Left ventricle myocardium inferior (tissue), 1 donor: ENCODE data around the gene PCNX2. TPM values are rescaled to one million over a fixed set of nuclear protein-coding genes. Genes with fewer than 3 reads are reported as not detected.

Source experiments
- DNase-seq: peaks from one replicate; pipeline ENCODE4 v3.0.0-alpha.2; 2020
- H3K27ac ChIP-seq: fragments of 200-600 bp; replicated peaks from 2 replicates; pipeline ENCODE4 v1.8.0; 2021
- H3K27me3 ChIP-seq: fragments of 200-600 bp; 2 replicates; pipeline ENCODE4 v1.8.0; 2021; ENCODE audit warnings: low read depth
- H3K36me3 ChIP-seq: fragments of 200-600 bp; 2 replicates; pipeline ENCODE4 v1.8.0; 2021
- H3K4me1 ChIP-seq: fragments of 200-600 bp; 2 replicates; pipeline ENCODE4 v1.8.0; 2021
- H3K4me3 ChIP-seq: fragments of 200-600 bp; 2 replicates; pipeline ENCODE4 v1.8.0; 2021; ENCODE audit warnings: mild to moderate bottlenecking, moderate library complexity
- H3K9me3 ChIP-seq: fragments of 200-600 bp; replicated peaks from 2 replicates; pipeline ENCODE4 v1.8.0; 2021
- intact Hi-C: fragments of 100-400 bp; cut with micrococcal nuclease; formaldehyde crosslinking; loops from one replicate; pipeline ENCODE4 v1.11.0; 2022
- total RNA-seq: library from RNA; stranded (reverse); fragmentation: NEBNext Ultra II Directional; extraction: Animal tissue kit (Norgen Biotek cat#: 25700); gene quantifications from one replicate; pipeline ENCODE4 v1.2.1, GENCODE V29; 2021
- TF ChIP-seq, protein P1 (sequence below): fragments of 200-600 bp; IDR thresholded peaks from 2 replicates; pipeline ENCODE4 v1.8.0; 2021; ENCODE audit warnings: antibody characterized with exemption, mild to moderate bottlenecking, borderline replicate concordance
- donor health status: DM: no; HTN: yes; CAD: no; lungs with severe emphysema.

Gene PCNX2
- total RNA-seq, 1 donor from 2014 or later: 0.82 TPM

DNA sequence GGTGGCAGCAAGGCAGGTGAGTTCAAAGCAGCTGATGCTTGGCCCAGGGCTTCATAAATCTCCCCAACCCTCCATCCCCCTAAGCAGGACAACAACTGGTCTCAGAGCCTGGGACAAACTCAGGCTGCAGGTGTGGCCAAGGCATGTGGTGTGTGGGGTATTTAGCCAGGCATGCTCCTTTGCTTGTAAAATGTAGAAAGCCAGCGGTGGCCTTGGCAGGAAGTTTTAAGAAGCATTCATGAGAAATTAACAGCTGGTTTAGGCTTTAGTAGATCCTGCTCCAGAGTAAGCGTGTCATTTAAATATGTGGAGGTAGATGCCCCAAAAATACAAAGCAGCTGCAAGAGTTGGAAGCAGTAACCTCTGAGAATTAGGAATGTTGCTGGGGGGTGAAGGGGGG is 300.3 kb downstream of the PCNX2 start:
- TF ChIP-seq, protein P1, sequence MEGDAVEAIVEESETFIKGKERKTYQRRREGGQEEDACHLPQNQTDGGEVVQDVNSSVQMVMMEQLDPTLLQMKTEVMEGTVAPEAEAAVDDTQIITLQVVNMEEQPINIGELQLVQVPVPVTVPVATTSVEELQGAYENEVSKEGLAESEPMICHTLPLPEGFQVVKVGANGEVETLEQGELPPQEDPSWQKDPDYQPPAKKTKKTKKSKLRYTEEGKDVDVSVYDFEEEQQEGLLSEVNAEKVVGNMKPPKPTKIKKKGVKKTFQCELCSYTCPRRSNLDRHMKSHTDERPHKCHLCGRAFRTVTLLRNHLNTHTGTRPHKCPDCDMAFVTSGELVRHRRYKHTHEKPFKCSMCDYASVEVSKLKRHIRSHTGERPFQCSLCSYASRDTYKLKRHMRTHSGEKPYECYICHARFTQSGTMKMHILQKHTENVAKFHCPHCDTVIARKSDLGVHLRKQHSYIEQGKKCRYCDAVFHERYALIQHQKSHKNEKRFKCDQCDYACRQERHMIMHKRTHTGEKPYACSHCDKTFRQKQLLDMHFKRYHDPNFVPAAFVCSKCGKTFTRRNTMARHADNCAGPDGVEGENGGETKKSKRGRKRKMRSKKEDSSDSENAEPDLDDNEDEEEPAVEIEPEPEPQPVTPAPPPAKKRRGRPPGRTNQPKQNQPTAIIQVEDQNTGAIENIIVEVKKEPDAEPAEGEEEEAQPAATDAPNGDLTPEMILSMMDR: no peak
- DNase-seq: no peak
- Histone ChIP-seq H3K4me1 (peaks cover 11% of the 10 kb centered on the region), H3K36me3 (no peaks in the 10 kb centered on the region), H3K27me3 (no peaks in the 10 kb centered on the region), H3K27ac (no peak overlapping the region), H3K9me3 (peaks cover 9% of the 10 kb centered on the region), H3K4me3 (no peak overlapping the region)
- intact Hi-C loops: no loop called here

DNA sequence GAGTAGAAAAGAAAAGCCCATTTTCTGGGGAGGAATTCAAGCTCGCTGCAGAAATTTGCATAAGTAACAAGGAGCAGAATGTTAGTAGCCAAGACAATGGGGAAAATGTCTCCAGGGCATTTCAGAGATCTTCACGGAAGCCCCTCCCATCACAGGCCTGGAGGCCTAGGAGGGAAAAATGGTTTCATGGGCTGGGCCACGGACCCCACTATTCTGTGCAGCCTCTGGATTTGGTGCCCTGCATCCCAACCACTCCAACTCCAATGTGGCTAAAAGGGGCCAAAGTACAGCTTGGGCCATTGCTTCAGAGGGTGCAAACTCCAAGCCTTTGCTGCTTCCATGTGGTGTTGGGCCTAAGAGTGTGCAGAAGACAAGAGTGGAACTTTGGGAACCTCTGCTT is 302.0 kb downstream of the PCNX2 start:
- Histone ChIP-seq H3K36me3 (no peaks in the 10 kb centered on the region), H3K27me3 (no peaks in the 10 kb centered on the region), H3K4me3 (no peak overlapping the region), H3K9me3 (peaks cover 9% of the 10 kb centered on the region), H3K4me1 (peaks cover 11% of the 10 kb centered on the region), H3K27ac (no peak overlapping the region)
- TF ChIP-seq, protein P1: no peak
- intact Hi-C loops: no loop called here
- no peak for DNase-seq

DNA sequence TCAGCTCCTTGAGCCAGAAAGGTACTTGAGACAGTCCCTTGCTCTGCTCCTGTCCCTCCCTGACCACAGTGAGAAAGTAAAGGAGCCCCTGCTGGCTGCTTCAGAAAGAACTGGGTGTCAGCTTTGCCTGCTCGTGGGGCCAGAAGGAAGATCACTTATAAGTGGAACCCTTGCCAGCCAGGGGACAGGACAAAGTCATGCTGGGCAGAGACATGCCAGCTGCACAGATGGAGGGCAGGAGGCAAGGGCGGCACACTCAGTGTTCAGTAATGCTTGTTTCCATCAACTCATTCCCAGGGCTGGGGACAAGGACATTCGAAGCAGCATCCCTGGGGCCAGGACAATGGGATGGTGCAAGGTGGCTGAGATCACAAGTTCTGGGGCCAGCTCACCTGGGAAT is 303.3 kb downstream of the PCNX2 start:
- DNase-seq: no peak
- no peaks in the 10 kb centered on the region for H3K36me3 ChIP-seq
- peaks cover 9% of the 10 kb centered on the region for H3K9me3 ChIP-seq
- TF ChIP-seq, protein P1: no peak
- peak overlapping the region; percentile 39 for H3K27ac ChIP-seq
- H3K4me3 ChIP-seq: no peak overlapping the region
- intact Hi-C loops: no loop called here
- H3K27me3 ChIP-seq: no peaks in the 10 kb centered on the region
- H3K4me1 ChIP-seq: peaks cover 11% of the 10 kb centered on the region

DNA sequence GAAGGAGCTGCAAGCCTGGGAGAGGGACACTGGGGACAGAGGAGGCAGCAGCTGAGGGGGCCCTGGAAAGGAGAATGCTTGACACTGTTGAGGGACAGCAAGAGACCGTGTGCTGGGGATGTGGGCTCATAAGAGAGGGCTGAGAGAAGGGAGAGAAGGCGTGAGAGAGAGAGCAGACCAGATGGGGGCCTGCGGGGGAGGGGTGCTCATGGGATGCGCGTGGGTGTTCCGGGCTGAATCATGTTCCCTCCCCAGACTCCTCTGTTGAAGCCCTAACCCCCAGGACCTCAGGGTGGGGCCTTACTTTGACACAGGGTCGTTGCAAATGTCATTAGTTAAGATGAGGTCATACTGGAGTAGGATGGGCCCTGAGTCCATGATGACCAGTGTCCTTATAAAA is 304.3 kb downstream of the PCNX2 start:
- H3K27ac ChIP-seq: no peak overlapping the region
- H3K27me3 ChIP-seq: no peaks in the 10 kb centered on the region
- H3K36me3 ChIP-seq: no peaks in the 10 kb centered on the region
- peaks cover 9% of the 10 kb centered on the region for H3K9me3 ChIP-seq
- H3K4me3 ChIP-seq: no peak overlapping the region
- TF ChIP-seq, protein P1: no peak
- H3K4me1 ChIP-seq: peaks cover 18% of the 10 kb centered on the region
- intact Hi-C loops: no loop called here
- DNase-seq: no peak

DNA sequence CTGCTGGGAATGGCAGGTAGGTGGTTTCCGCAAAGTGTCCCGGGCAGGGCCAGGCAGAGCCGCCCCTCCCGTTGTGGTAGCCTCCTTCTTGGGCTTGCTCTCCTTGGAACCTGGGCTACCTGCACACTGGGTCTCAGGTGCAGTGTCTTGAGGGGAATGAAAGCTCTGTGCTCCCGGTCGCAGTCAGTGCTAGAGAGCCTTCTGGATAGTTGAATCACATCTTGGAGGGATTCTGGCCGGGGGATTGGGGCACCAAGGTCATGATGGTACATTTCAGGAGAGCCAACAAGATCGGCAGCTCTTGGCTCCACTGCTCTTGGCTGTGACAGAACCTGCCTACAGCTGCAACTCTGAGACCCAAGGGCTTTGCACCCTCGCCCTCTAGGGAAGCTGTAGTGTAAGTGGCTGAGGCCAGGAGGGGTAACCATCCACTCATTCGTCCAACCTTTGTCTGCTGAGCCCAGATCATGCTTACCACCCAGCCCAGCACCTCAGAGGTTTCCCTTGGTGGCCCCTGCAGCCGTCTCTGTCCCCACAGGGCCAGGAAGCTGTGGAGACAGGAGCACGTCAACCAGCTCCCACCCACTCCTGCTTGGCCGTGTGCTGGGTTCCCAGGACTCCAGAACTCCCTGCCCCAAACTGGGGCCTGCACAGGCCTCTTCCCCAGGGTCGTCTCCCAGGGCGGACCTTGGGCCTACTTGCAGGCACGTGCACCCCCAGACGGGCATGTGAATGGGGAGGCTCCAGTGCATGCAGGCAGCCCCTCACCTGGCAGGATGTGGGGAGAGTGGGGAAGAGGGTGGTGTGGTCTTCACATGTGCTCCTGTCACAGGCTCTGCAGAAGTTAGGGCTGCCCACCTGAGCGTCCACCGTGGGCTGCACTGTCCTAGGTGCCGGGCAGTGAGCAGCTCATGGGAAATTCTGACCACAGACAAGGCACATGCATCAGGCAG is 305.1 kb downstream of the PCNX2 start:
- Histone ChIP-seq H3K4me3 (no peak overlapping the region), H3K27ac (no peak overlapping the region), H3K4me1 (peaks cover 18% of the 10 kb centered on the region), H3K9me3 (peaks cover 9% of the 10 kb centered on the region), H3K27me3 (no peaks in the 10 kb centered on the region), H3K36me3 (no peaks in the 10 kb centered on the region)
- TF ChIP-seq, protein P1: no peak
- intact Hi-C loops: no loop called here
- no peak for DNase-seq
